ENCODE measurements around the gene KCNQ1OT1.

Gene KCNQ1OT1

DNA sequence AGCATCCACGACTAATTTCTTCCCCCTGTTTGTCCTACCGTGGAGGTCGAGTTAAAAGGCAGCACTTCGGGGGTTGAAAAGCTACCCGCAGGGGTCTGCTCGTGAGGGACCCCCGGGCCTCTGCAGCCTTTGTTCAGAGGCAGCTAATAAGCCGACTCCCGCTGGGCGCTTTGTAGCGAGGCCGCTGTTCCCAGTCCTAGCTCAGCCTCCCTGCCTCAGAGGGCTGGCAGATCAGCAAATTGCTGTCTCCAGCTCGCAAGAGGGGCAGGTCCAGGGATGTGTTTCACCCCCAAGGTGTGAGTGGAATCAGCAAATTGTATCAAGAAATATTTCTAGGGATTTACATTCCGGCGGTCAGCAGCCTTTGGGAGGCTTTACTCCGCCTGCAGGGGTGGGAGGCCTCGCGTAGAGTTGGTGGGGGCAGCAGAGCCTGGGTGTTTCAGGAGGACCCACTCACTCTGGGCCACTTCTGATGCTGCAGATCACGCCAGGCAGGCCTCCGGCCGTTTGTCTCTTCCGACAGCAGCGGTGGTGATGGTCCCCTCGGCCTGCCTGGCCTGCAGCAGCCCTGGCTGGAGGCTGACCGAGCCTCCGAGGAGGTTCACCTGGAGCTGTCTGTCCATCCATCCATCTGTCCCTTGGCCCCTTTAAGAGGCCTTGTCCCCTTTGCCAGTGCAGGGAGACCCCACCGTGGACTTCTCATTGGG is 21.6 kb upstream of the KCNQ1OT1 start:
- no peak for DNase-seq (ENCODE audit: low read depth in 2 of 2)

- DNase-seq (ENCODE audit: low read depth in 2 of 2) = no peak
Observed at GRCh38 chr11:2719831-2720590, 20.2 kb upstream of the KCNQ1OT1 start.

- DNase-seq (ENCODE audit: low read depth in 2 of 2) = no peak
Observed at GRCh38 chr11:2718817-2719438, 19.1 kb upstream of the KCNQ1OT1 start.

DNA sequence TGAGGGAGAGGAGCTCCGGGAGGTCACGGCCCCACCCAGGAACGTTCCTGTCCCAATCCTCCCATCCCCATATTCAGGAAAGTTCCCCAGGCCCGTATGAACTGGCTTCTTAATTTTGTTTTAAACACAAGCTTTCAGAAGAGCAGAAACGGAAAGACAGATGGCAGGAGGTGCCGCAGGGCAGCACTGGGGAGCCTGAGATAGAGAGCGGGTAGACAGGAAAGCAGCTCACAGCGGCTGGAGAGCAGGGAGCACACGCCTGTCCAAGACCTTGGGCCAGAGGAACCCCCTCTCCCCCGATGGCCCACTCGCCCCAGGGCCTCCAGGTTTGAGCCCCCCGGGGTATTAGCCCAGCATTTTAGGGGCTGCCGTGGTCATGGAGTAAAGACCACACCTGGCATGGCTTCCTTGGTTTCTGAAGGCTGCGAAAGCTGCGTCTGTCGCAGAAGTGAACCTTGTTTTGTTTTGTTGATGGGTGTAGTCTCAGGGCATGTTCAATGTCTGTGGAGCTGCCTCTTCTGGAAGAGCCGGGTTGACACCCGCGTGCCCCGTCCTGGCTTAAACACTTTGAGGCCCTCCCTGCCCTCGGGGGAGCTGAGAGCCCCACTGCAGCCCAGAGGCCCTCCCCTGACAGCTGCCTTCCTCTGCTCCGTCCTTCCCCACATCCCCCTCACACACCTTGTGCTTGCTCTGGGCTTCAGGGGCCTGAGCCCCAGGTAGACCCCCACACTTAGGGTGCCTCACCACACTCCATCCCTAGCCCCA is 17.9 kb upstream of the KCNQ1OT1 start:
- DNase-seq (ENCODE audit: low read depth in 2 of 2) = no peak

DNA sequence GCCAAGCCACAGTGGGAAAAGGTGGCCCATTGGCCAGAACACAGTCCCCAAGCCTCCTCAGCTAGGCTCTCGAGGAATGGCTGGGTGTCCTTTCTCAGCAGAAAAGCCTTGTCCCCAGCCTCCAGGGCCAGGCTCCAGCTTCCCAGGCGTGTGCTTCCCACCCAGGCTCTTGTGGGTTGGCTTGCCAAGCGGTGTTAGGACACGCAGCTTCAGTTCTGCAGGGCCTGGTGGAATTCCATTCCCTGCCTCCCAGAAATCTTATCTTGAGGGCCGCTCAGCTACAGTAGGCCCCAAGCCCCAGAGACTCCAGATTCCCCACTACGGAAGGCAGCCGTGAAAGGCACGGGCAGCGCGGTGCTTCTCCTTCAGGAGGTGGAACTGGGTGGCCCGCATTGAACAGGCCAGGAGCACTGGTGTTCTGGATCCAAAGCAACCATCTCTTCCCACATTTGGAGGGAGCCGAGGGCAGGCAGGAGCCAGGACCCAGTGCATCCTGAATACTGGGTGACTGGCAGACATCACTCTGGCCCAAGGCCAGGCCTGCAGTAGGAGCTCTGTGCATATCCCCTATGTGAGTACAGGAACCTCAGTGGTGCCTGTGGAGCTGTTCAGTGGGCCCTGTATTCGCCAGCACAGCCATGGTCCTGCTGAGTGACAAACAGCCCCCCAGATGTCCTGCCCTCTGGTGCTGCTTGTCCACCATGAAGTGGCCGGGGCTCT is 16.7 kb upstream of the KCNQ1OT1 start:
- DNase-seq (ENCODE audit: low read depth in 2 of 2) = no peak

GRCh38 chr11:2715716-2716350 is 16.0 kb upstream of the KCNQ1OT1 start:
- DNase-seq (ENCODE audit: low read depth in 2 of 2) = no peak

DNA sequence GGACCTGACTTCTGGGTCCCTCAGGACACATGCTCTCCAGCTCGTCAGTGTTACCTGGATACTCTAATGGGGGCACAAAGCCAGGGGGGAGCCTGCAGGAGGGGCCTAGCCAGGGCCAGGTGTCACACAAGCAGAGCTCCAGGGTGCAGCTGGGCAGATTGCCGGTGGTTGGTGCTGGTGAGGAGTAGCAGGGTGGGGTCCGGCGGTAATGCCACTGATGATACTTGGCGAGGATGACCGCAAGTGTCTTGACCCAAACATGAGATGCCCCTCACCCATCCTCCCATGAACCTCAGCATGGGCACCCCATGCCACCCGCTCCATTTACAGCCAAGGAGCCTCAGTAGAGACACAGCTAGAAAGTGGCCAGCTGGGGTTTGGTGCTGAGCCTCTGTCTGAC is 15.1 kb upstream of the KCNQ1OT1 start:
- DNase-seq (ENCODE audit: low read depth in 2 of 2) = no peak

DNA sequence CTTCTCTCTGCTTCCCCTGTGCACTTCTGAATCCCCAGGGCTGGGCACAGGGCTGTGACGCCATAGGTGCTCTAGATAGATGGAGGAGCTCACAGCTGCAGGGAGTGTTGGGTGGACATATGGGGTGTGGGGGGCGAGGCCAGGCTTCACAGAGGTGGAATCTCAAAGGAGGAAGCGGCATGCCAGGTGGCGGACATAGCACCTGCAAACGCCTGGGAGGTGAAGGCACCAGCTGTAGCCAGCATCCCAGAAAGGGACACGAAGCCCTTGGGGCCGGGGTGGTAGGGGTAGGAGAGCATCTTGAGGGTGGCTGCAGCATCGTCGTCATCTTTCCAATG is 14.6 kb upstream of the KCNQ1OT1 start:
- DNase-seq (ENCODE audit: low read depth in 2 of 2) = no peak

DNA sequence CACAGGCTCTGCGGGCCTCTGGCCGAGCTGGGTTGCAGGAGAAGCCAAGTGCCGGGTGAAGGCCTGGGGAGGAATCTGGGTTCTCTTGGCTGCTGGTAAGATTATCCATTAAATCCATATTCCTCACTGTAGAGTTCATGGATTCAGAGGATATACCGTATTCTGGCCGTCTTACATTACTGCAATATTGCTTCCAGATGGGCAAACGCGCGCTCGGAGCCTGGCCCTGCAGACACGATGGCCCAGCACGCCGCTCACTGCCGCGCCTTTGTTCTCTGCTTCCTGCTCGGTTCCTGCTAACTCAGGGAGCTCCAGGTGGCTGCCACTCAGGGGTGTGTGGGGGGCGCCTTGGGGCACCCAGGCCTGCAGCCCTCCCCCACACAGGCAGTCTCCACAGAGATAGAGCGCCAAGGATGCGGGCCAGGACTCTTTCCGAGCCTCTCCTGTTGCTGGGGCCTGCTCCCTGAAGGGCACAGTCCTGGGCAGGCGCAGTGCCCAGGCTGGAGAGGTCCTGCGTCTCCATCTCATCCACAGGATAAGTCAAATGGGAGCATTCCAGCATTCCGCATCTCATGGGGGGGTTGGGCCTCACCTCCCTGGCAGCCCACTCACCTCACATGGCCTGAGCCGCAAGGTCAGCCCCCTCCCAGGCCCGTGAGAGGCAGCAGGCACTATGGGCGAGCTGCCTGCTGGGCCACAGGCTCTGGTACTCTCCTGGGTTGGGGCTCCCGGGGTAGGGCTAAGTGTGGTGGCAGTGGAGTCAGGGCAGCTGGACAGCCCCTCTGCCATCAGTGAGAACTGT is 14.1 kb upstream of the KCNQ1OT1 start:
- DNase-seq (ENCODE audit: low read depth in 2 of 2) = peak in 1 of 2 experiments; percentile 28

- DNase-seq (ENCODE audit: low read depth in 2 of 2) = no peak
Observed at GRCh38 chr11:2713094-2713493, 13.3 kb upstream of the KCNQ1OT1 start.

DNA sequence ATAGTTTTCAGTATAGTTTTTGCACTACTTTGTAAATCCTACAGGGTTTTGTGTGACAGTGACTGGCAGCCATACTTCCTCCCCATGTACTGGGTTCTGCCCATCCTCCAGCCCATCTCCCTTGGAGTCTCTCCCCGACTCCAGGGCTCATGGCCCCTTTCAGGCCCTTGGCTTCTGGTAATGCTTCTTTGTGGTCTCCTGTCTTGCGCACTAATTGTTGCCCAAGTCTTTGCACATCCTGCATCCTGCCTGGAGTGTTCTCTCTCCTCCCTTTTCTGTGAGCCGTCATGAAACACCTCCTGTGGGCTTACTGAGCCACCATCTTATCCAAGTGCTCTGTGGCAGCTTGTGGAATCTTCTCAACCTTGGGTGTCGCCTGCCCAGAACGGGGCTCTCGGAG is 11.4 kb upstream of the KCNQ1OT1 start:
- no peak for DNase-seq (ENCODE audit: low read depth in 2 of 2)

DNA sequence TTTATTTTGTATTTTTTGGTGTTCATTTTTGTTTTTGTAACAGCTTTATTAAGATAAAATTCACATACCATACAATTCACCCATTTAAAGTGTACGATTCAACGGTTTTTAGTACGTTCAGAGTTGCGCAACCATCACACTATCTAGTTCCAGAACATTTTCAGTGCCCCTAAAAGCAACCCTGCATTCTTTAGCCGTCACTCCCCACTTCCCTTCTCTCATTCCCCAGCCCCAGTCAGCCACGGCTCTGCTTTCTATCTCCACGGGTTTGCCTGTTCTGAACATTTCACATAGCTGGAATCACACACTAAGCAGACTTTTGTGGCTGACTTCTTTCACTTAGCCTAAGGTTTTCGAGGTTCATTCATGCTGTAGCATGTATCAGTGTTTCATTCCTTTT is 9.6 kb upstream of the KCNQ1OT1 start:
- DNase-seq (ENCODE audit: low read depth in 2 of 2) = peak in 1 of 2 experiments; percentile 34

GRCh38 chr11:2708757-2709281 is 9.0 kb upstream of the KCNQ1OT1 start:
- peak in 1 of 2 experiments; percentile 33 for DNase-seq (ENCODE audit: low read depth in 2 of 2)

DNA sequence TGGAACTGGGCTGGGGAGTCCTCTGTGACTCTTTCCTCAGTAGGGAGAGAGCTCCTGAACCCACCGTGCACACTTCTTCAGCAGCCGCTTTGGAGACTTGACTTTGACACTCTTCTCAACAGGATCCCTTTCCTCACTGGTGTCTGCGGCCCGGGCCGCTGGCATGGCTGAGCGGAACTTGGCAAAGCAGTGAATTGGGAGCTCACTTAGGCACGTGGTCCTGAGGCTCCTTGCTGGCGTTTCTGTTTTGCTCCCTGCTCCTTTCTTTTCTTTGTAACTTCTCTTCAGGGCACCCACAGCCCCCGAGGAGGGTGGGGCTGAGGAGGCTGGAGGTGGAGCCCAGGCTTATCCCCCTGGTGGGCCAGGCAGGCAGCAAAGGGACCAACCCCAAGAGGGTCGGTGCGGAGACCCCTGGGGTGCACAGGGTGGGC is 8.4 kb upstream of the KCNQ1OT1 start:
- no peak for DNase-seq (ENCODE audit: low read depth in 2 of 2)

GRCh38 chr11:2707736-2708135 is 7.9 kb upstream of the KCNQ1OT1 start:
- DNase-seq (ENCODE audit: low read depth in 2 of 2) = no peak

DNA sequence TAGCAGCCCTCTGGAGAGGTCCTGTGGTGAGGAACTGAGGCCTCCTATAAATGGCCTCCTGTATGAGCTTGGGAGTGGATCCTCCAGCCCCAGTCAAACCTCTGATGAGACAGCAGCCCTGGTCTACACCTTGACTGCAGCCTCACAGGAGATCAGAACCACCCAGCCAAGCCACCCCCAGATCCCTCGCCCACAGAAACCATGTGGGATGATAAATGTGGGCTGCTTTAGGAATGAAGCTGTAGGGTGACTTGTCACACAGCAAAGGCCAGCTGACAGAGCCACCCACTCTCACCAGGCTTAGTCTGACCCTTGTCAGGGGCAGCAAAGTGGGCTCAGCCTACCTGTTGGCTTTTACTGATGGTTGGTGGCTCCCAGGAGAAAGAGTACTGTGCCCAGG is 6.5 kb upstream of the KCNQ1OT1 start:
- no peak for DNase-seq (ENCODE audit: low read depth in 2 of 2)

GRCh38 chr11:2704896-2705606 is 5.3 kb upstream of the KCNQ1OT1 start:
- no peak for DNase-seq (ENCODE audit: low read depth in 2 of 2)

- no peak for DNase-seq (ENCODE audit: low read depth in 2 of 2)
Observed at GRCh38 chr11:2704356-2704755, 4.6 kb upstream of the KCNQ1OT1 start.
